DND-41 (cell line): Measurements from ENCODE around the gene PAEP.

Source experiments
- ATAC-seq: fragments of 200-7000 bp; cut with Tn5 transposase; 3 replicates; pipeline ENCODE4 v1.9.1; 2021; ENCODE audit warnings: low read depth; ENCODE audit not compliant: insufficient read depth
- DNase-seq: peaks from one replicate; pipeline ENCODE4 v3.0.0-alpha.2; 2020
- H2AFZ ChIP-seq: 2 replicates; pipeline ENCODE4 v1.6.0; 2012; ENCODE audit warnings: low read depth, low read length
- H3K27ac ChIP-seq: 2 replicates; pipeline ENCODE4 v1.5.1; 2012; ENCODE audit warnings: low read length, inconsistent platforms
- H3K27me3 ChIP-seq: fragments of 200-600 bp; sonication (generic); 2 replicates; pipeline ENCODE4 v1.6.0; 2012; ENCODE audit warnings: low read length, mild to moderate bottlenecking, inconsistent platforms; ENCODE audit not compliant: insufficient read depth, poor library complexity
- H3K36me3 ChIP-seq: 2 replicates; pipeline ENCODE4 v1.5.1; 2012; ENCODE audit warnings: low read length, inconsistent platforms; ENCODE audit not compliant: insufficient read depth
- H3K4me1 ChIP-seq: 2 replicates; pipeline ENCODE4 v1.5.1; 2012; ENCODE audit warnings: mild to moderate bottlenecking, low read length; ENCODE audit not compliant: insufficient read depth
- H3K4me2 ChIP-seq: 2 replicates; pipeline ENCODE4 v1.6.0; 2012; ENCODE audit warnings: mild to moderate bottlenecking, moderate library complexity, low read length, inconsistent platforms; ENCODE audit not compliant: insufficient read depth
- H3K4me3 ChIP-seq, 2 experiments: fragments of 200-600 bp in 1 of 2; shearing (Covaris generic) in 1 of 2; 2 replicates each; pipeline ENCODE4 v1.5.1; 2012 to 2016; ENCODE audit warnings: inconsistent platforms in 2 of 2, low read length in 2 of 2, mild to moderate bottlenecking in 2 of 2, low read depth in 1 of 2, moderate library complexity in 1 of 2
- H3K79me2 ChIP-seq: 2 replicates; pipeline ENCODE4 v1.6.0; 2012; ENCODE audit warnings: low read length, inconsistent platforms; ENCODE audit not compliant: insufficient read depth
- H3K9ac ChIP-seq: 2 replicates; pipeline ENCODE4 v1.6.0; 2012; ENCODE audit warnings: low read depth, mild to moderate bottlenecking, inconsistent platforms, low read length, moderate library complexity
- H3K9me3 ChIP-seq: 2 replicates; pipeline ENCODE4 v1.5.1; 2012; ENCODE audit warnings: low read length, moderate library complexity, mild to moderate bottlenecking, inconsistent platforms; ENCODE audit not compliant: insufficient read depth, severe bottlenecking
- H4K20me1 ChIP-seq: 2 replicates; pipeline ENCODE4 v1.6.0; 2012; ENCODE audit warnings: low read length; ENCODE audit not compliant: insufficient read depth
- EZH2 ChIP-seq: IDR thresholded peaks from 3 replicates; pipeline ENCODE4 v1.6.1; 2012; ENCODE audit warnings: borderline replicate concordance, low read depth, mild to moderate bottlenecking, moderate library complexity, low read length, inconsistent platforms; ENCODE audit not compliant: severe bottlenecking
- TF ChIP-seq, protein P1 (sequence below): IDR thresholded peaks from 2 replicates; pipeline ENCODE4 v1.5.1; 2012; ENCODE audit warnings: borderline replicate concordance, low read length, moderate library complexity, mild to moderate bottlenecking; ENCODE audit not compliant: poor library complexity, severe bottlenecking; ENCODE audit errors: extremely low read depth

The PAEP gene

DNA sequence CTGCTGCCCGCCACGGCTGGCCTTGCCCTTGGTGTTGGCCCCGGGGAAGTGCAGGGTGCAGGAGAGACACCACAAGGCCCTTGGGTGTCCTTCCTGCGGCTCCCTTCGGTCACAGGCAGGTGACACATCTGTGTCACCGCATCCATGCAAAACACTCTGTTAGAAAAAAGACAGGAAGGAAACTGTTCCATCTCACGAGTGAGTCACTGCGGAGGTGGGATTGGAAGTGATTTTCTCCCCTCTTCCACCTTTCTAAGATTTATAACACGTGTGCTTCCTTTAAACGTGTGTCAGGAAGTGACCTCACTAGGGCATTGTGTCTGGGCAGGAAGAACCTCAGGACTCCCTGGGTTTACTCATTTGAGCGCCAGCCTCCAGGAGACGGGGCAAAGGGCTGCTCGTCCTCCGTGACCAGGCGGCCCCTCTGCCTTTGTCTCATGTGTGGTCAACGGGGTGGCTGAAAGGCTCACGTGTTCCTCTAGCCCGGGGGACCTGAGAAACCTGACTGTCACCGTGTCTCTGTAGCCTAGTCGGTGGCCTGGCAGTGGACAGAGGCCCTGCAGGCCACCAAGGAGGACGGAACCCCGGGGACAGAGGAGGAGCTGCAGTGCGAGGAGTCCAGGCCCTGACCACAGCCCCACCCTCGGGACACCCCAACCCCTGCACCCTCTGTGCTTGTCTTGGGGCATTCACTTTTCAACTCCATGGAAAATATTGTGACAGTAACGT is 45.3 kb upstream of the PAEP start:
- DNase-seq (no peak), ATAC-seq (no peak)
- no peak overlapping the region for H2AFZ ChIP-seq
- no peaks in the 10 kb centered on the region for H4K20me1 ChIP-seq
- H3K9me3 ChIP-seq = no peaks in the 10 kb centered on the region
- H3K4me1 ChIP-seq = no peaks in the 10 kb centered on the region
- H3K9ac ChIP-seq = no peak overlapping the region
- no peaks in the 10 kb centered on the region for H3K36me3 ChIP-seq
- no peaks in the 10 kb centered on the region for H3K27me3 ChIP-seq
- H3K4me3 ChIP-seq = no peak overlapping the region
- no peak for TF ChIP-seq EZH2
- TF ChIP-seq, protein P1, sequence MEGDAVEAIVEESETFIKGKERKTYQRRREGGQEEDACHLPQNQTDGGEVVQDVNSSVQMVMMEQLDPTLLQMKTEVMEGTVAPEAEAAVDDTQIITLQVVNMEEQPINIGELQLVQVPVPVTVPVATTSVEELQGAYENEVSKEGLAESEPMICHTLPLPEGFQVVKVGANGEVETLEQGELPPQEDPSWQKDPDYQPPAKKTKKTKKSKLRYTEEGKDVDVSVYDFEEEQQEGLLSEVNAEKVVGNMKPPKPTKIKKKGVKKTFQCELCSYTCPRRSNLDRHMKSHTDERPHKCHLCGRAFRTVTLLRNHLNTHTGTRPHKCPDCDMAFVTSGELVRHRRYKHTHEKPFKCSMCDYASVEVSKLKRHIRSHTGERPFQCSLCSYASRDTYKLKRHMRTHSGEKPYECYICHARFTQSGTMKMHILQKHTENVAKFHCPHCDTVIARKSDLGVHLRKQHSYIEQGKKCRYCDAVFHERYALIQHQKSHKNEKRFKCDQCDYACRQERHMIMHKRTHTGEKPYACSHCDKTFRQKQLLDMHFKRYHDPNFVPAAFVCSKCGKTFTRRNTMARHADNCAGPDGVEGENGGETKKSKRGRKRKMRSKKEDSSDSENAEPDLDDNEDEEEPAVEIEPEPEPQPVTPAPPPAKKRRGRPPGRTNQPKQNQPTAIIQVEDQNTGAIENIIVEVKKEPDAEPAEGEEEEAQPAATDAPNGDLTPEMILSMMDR = no peak
- no peaks in the 10 kb centered on the region for H3K79me2 ChIP-seq
- H3K27ac ChIP-seq = no peak overlapping the region
- H3K4me2 ChIP-seq = no peak overlapping the region

DNA sequence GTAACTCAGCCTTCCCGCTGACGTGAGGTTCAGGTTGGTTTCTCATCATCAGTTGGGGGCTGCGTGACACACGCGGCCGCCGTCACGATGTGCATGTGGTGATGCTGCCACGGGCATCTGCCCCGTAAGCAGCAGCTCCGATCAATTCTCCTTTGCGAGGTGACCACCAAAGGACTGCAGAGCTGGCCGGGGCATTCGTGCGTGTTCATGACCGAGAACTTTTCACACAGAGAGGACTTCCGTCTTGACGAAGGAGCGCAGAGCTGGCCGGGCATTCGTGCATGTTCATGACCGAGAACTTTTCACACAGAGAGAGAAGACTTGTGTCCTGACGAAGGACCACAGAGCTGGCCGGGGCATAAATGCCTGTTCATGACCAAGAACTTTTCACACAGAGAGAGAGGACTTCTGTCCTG is 44.1 kb upstream of the PAEP start:
- H3K4me3 ChIP-seq = no peak overlapping the region
- DNase-seq (no peak), ATAC-seq (no peak)
- no peaks in the 10 kb centered on the region for H3K9me3 ChIP-seq
- H3K4me1 ChIP-seq = no peaks in the 10 kb centered on the region
- no peak overlapping the region for H3K9ac ChIP-seq
- no peaks in the 10 kb centered on the region for H3K79me2 ChIP-seq
- H3K36me3 ChIP-seq = no peaks in the 10 kb centered on the region
- no peak overlapping the region for H3K27ac ChIP-seq
- TF ChIP-seq EZH2 = no peak
- TF ChIP-seq, protein P1 = no peak
- H3K27me3 ChIP-seq = no peaks in the 10 kb centered on the region
- no peaks in the 10 kb centered on the region for H4K20me1 ChIP-seq
- no peak overlapping the region for H3K4me2 ChIP-seq
- H2AFZ ChIP-seq = no peak overlapping the region

DNA sequence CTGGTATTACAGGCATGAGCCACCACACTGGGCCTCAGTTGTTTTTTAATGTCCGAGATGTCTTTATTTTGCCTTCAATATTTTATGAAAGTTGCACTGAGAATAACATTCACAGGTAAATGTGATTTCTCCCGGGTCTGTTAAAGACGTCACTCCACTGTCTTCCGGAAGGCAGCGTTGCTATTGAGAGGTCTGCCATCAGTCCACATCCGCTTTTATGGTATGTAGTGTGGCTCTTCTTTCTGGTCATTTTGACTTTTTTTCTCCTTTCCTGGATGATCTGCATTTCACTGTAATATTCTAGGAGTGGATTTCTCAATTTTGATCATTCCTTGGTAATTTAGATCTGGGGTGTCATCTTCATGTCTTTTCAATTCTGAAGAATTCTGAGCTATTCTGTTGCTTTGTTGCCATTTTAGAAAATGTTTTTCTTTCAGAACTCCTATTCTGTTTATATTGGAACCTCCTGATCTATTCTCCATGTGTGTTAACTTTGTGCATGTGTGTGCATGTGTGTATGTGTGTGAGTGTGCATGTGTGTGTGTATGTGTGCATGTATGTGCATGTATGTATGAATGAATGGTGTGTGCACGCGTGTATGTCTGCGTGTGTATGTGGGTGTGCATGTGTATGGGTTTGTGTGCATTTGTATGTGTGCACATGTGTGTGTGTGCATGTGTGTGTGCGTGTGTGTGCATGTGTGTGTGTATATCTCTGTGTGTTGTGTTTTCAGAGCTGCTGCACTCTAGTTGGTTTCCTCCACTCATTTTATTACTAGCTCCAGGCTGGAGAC is 42.2 kb upstream of the PAEP start:
- Histone ChIP-seq H3K4me2 (no peak overlapping the region), H3K36me3 (no peaks in the 10 kb centered on the region), H3K27me3 (no peaks in the 10 kb centered on the region), H3K27ac (no peak overlapping the region), H3K9me3 (no peaks in the 10 kb centered on the region), H2AFZ (no peak overlapping the region), H3K9ac (no peak overlapping the region), H4K20me1 (no peaks in the 10 kb centered on the region), H3K4me3 (no peak overlapping the region), H3K79me2 (no peaks in the 10 kb centered on the region), H3K4me1 (no peaks in the 10 kb centered on the region)
- no peak for DNase-seq
- ATAC-seq = no peak
- TF ChIP-seq, protein P1 = no peak
- TF ChIP-seq EZH2 = no peak
